Activated naive CD4-positive, alpha-beta T cell treated with anti-CD3 and anti-CD28 coated beads, Interleukin-2, amount 10 ng/mL, durations not matched to agents 7 days and 5 days (primary cell): Measurements from ENCODE around the gene GIMAP6.
"Not testable (repeated sequence)": the region's sequence is repeated elsewhere in the genome, so short reads cannot be mapped to it uniquely, and the experiment has no call there.

Source experiments
- CTCF ChIA-PET: fragments of 350-600 bp; sonication (Branson Sonifier 250); formaldehyde crosslinking; loops from one replicate; lab custom pipeline; 2021; ENCODE audit warnings: antibody characterized with exemption; lab: Charles Lee
- DNase-seq: peaks from one replicate; pipeline ENCODE4 v3.0.0-alpha.2; 2020
- H3K27ac Mint-ChIP-seq: one replicate; pipeline ENCODE4 v1.8.0; 2021; ENCODE audit warnings: mild to moderate bottlenecking, moderate library complexity, mixed read lengths
- H3K27me3 Mint-ChIP-seq: one replicate; pipeline ENCODE4 v1.8.0; 2021; ENCODE audit warnings: mild to moderate bottlenecking, mixed read lengths
- H3K36me3 Mint-ChIP-seq: one replicate; pipeline ENCODE4 v1.8.0; 2021; ENCODE audit warnings: mixed read lengths
- H3K4me1 Mint-ChIP-seq: one replicate; pipeline ENCODE4 v1.8.0; 2021; ENCODE audit warnings: mixed read lengths
- H3K4me3 Mint-ChIP-seq: one replicate; pipeline ENCODE4 v1.8.0; 2021; ENCODE audit warnings: mild to moderate bottlenecking, moderate library complexity, mixed read lengths
- H3K9me3 Mint-ChIP-seq: one replicate; pipeline ENCODE4 v1.8.0; 2021; ENCODE audit warnings: mixed read lengths

GIMAP6 gene

GRCh38 chr7:150587551-150587950, 44.6 kb downstream of the GIMAP6 start:
- H3K27ac Mint-ChIP-seq: peak overlapping the region; percentile 66
- no peaks in the 10 kb centered on the region for H3K27me3 Mint-ChIP-seq
- H3K4me3 Mint-ChIP-seq: no peak overlapping the region
- H3K9me3 Mint-ChIP-seq: peaks cover 51% of the 10 kb centered on the region
- no peak for DNase-seq
- H3K36me3 Mint-ChIP-seq: peaks cover 60% of the 10 kb centered on the region
- CTCF ChIA-PET: interaction anchor here (1.3 kb wide), 1 partner anchor 139 kb away, joined by 6 read pairs; no protein-coding TSS in a partner anchor
- H3K4me1 Mint-ChIP-seq: peaks cover 54% of the 10 kb centered on the region

GRCh38 chr7:150586785-150587152, 45.4 kb downstream of the GIMAP6 start:
- peaks cover 60% of the 10 kb centered on the region for H3K36me3 Mint-ChIP-seq
- H3K9me3 Mint-ChIP-seq: peaks cover 51% of the 10 kb centered on the region
- peaks cover 54% of the 10 kb centered on the region for H3K4me1 Mint-ChIP-seq
- no peak for DNase-seq
- CTCF ChIA-PET: interaction anchor here (1.3 kb wide), 1 partner anchor 138 kb away, joined by 6 read pairs; no protein-coding TSS in a partner anchor
- peak overlapping the region; percentile 66 for H3K27ac Mint-ChIP-seq
- H3K4me3 Mint-ChIP-seq: peak overlapping the region; percentile 3
- H3K27me3 Mint-ChIP-seq: no peaks in the 10 kb centered on the region

- peak overlapping the region; percentile 66 for H3K27ac Mint-ChIP-seq
- DNase-seq: no peak
- no peaks in the 10 kb centered on the region for H3K27me3 Mint-ChIP-seq
- H3K4me1 Mint-ChIP-seq: peaks cover 54% of the 10 kb centered on the region
- H3K36me3 Mint-ChIP-seq: peaks cover 60% of the 10 kb centered on the region
- no peak overlapping the region for H3K4me3 Mint-ChIP-seq
- CTCF ChIA-PET: interaction anchor here (1.3 kb wide), 1 partner anchor 137 kb away, joined by 6 read pairs; no protein-coding TSS in a partner anchor
- H3K9me3 Mint-ChIP-seq: peaks cover 51% of the 10 kb centered on the region
These were observed 46.0 kb downstream of the GIMAP6 start for GRCh38 chr7:150586068-150586784.

- H3K4me1 Mint-ChIP-seq: peaks cover 53% of the 10 kb centered on the region
These were observed 47.0 kb downstream of the GIMAP6 start for GRCh38 chr7:150585199-150585598.

GRCh38 chr7:150580638-150581394, 51.4 kb downstream of the GIMAP6 start:
- CTCF ChIA-PET: interaction anchor here (1.8 kb wide), 1 partner anchor 11 kb away, joined by 4 read pairs; no protein-coding TSS in a partner anchor
- Mint-ChIP-seq H3K4me1 (peaks cover 59% of the 10 kb centered on the region), H3K9me3 (peaks cover 74% of the 10 kb centered on the region), H3K4me3 (no peak overlapping the region), H3K27ac (peak overlapping the region; percentile 67), H3K36me3 (peaks cover 87% of the 10 kb centered on the region), H3K27me3 (no peaks in the 10 kb centered on the region)
- no peak for DNase-seq

More at GRCh38 chr7:150585199-150585598, 47.0 kb downstream of the GIMAP6 start:
- Mint-ChIP-seq H3K4me3 (no peak overlapping the region), H3K27ac (peak overlapping the region; percentile 60), H3K27me3 (no peaks in the 10 kb centered on the region), H3K36me3 (peaks cover 61% of the 10 kb centered on the region), H3K9me3 (peaks cover 54% of the 10 kb centered on the region)
- no peak for DNase-seq
- CTCF ChIA-PET: no interaction called here

GRCh38 chr7:150579979-150580637, 52.1 kb downstream of the GIMAP6 start:
- peak overlapping the region; percentile 74 for H3K27ac Mint-ChIP-seq
- DNase-seq: peak; percentile 67
- H3K36me3 Mint-ChIP-seq: peaks cover 94% of the 10 kb centered on the region
- H3K4me1 Mint-ChIP-seq: peaks cover 57% of the 10 kb centered on the region
- H3K27me3 Mint-ChIP-seq, H3K4me3 Mint-ChIP-seq: not testable (repeated sequence)
- CTCF ChIA-PET: interaction anchor here (0.9 kb wide), 1 partner anchor 130 kb away, joined by 3 read pairs; the partner anchor contains the start of gene GIMAP8
- peaks cover 76% of the 10 kb centered on the region for H3K9me3 Mint-ChIP-seq
